ENCODE results near the gene ATP2C2.

Gene ATP2C2

GRCh38 chr16:84442416-84443145, 74.2 kb downstream of the ATP2C2 start:
- DNase-seq (ENCODE audit: low read depth): no peak
- TF ChIP-seq, protein P1, sequence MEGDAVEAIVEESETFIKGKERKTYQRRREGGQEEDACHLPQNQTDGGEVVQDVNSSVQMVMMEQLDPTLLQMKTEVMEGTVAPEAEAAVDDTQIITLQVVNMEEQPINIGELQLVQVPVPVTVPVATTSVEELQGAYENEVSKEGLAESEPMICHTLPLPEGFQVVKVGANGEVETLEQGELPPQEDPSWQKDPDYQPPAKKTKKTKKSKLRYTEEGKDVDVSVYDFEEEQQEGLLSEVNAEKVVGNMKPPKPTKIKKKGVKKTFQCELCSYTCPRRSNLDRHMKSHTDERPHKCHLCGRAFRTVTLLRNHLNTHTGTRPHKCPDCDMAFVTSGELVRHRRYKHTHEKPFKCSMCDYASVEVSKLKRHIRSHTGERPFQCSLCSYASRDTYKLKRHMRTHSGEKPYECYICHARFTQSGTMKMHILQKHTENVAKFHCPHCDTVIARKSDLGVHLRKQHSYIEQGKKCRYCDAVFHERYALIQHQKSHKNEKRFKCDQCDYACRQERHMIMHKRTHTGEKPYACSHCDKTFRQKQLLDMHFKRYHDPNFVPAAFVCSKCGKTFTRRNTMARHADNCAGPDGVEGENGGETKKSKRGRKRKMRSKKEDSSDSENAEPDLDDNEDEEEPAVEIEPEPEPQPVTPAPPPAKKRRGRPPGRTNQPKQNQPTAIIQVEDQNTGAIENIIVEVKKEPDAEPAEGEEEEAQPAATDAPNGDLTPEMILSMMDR (IDR thresholded peaks at IDR 0.05; ENCODE audit: low read depth, low read length): no peak
- TF ChIP-seq POLR2A (IDR thresholded peaks at IDR 0.05; ENCODE audit: extremely low read depth, insufficient read length) (no peak), MAX (IDR thresholded peaks at IDR 0.05; ENCODE audit: low read depth, low read length) (no peak), MYC (IDR thresholded peaks at IDR 0.05; ENCODE audit: low read depth, low read length) (no peak)

GRCh38 chr16:84443166-84443802, 74.9 kb downstream of the ATP2C2 start:
- no peak for DNase-seq (ENCODE audit: low read depth)
- H3K4me3 ChIP-seq (ENCODE audit: low read depth, low read length): no peak overlapping the region
- TF ChIP-seq MYC (IDR thresholded peaks at IDR 0.05; ENCODE audit: low read depth, low read length) (no peak), MAX (IDR thresholded peaks at IDR 0.05; ENCODE audit: low read depth, low read length) (no peak), POLR2A (IDR thresholded peaks at IDR 0.05; ENCODE audit: extremely low read depth, insufficient read length) (no peak)
- TF ChIP-seq, protein P1 (IDR thresholded peaks at IDR 0.05; ENCODE audit: low read depth, low read length): no peak

More at GRCh38 chr16:84442416-84443145, 74.2 kb downstream of the ATP2C2 start:
- H3K4me3 ChIP-seq (ENCODE audit: low read depth, low read length): no peak overlapping the region

GRCh38 chr16:84444476-84444875, 76.1 kb downstream of the ATP2C2 start:
- no peak for TF ChIP-seq POLR2A (IDR thresholded peaks at IDR 0.05; ENCODE audit: extremely low read depth, insufficient read length)
- no peak for TF ChIP-seq MYC (IDR thresholded peaks at IDR 0.05; ENCODE audit: low read depth, low read length)
- TF ChIP-seq, protein P1 (IDR thresholded peaks at IDR 0.05; ENCODE audit: low read depth, low read length): no peak
- no peak for TF ChIP-seq MAX (IDR thresholded peaks at IDR 0.05; ENCODE audit: low read depth, low read length)
- H3K4me3 ChIP-seq (ENCODE audit: low read depth, low read length): no peak overlapping the region
- DNase-seq (ENCODE audit: low read depth): no peak

- no peak for DNase-seq (ENCODE audit: low read depth)
- TF ChIP-seq, protein P1 (IDR thresholded peaks at IDR 0.05; ENCODE audit: low read depth, low read length): no peak
- TF ChIP-seq POLR2A (IDR thresholded peaks at IDR 0.05; ENCODE audit: extremely low read depth, insufficient read length) (no peak), MYC (IDR thresholded peaks at IDR 0.05; ENCODE audit: low read depth, low read length) (no peak), MAX (IDR thresholded peaks at IDR 0.05; ENCODE audit: low read depth, low read length) (no peak)
- H3K4me3 ChIP-seq (ENCODE audit: low read depth, low read length): no peak overlapping the region
These were observed 77.7 kb downstream of the ATP2C2 start for GRCh38 chr16:84446084-84446483.

- TF ChIP-seq POLR2A (IDR thresholded peaks at IDR 0.05; ENCODE audit: extremely low read depth, insufficient read length) (no peak), MYC (IDR thresholded peaks at IDR 0.05; ENCODE audit: low read depth, low read length) (no peak), MAX (IDR thresholded peaks at IDR 0.05; ENCODE audit: low read depth, low read length) (no peak)
- TF ChIP-seq, protein P1 (IDR thresholded peaks at IDR 0.05; ENCODE audit: low read depth, low read length): no peak
- DNase-seq (ENCODE audit: low read depth): no peak
- no peak overlapping the region for H3K4me3 ChIP-seq (ENCODE audit: low read depth, low read length)
These were observed 78.5 kb downstream of the ATP2C2 start for GRCh38 chr16:84446596-84447392.
